PFSK-1 (cell line): ENCODE results near the gene ZNF775.

Experiments used
- FOXP2 ChIP-seq: optimal IDR thresholded peaks from 2 replicates; pipeline ENCODE3; 2011; ENCODE audit warnings: borderline replicate concordance, control low read depth, inconsistent platforms; ENCODE audit not compliant: insufficient read depth; ENCODE audit errors: extremely low read length, extremely low read depth
- POLR2AphosphoS5 ChIP-seq: IDR thresholded peaks from 2 replicates; pipeline ENCODE4 v1.6.1; 2012; ENCODE audit warnings: low read depth, mild to moderate bottlenecking, control low read depth, low read length, moderate library complexity
- SIN3A ChIP-seq: IDR thresholded peaks from 2 replicates; pipeline ENCODE4 v1.6.1; 2012; ENCODE audit warnings: mild to moderate bottlenecking, low read length, moderate library complexity, borderline replicate concordance; ENCODE audit not compliant: insufficient read depth
- TAF1 ChIP-seq: IDR thresholded peaks from 2 replicates; pipeline ENCODE4 v1.6.1; 2012; ENCODE audit warnings: low read length, control low read depth, borderline replicate concordance; ENCODE audit not compliant: insufficient read depth
- TF ChIP-seq, protein P1 (sequence below), 2 experiments: IDR thresholded peaks; 2 replicates each; pipeline versions ENCODE4 v1.6.1 to v1.8.0; 2011 to 2012; ENCODE audit warnings: low read depth in 2 of 2, low read length in 2 of 2, control low read depth in 1 of 2, inconsistent platforms in 1 of 2, mild to moderate bottlenecking in 1 of 2, moderate library complexity in 1 of 2; ENCODE audit not compliant: insufficient read depth in 1 of 2

The ZNF775 gene

DNA sequence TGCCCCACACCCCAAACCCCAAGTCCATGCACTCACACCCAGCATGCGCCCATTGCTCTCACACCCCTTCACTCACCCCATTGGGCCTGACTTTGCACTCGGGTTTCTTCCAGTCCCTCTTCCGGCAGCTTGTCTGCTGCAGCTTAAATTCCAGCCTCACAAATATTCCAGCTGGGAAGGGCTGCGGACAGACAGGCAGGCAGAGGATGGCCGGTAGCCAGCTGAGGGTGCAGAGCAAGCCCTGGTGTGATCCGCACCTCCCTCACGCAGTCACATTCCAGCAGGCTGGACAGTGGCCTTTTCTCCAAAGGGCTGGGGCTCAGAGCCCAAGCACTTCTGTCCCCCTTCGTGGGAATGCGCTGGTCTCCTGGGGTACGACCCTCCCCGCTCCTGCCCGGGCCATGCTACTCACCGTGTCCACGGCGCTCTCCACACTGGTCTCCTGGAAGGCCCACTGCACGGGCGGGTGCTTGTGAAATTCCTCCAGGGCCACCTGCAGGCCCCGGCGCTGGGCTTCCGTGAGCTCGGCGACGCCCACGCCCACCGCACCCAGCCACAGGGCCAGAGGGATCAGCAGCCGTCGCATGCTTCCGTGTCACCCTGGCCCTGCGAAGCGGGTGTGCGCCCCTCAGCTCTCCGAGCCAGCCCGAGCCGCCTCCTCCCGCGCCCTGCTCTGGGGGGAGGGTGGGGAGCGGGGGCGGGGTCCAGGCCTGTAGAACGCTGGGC is 38.9 kb upstream of the ZNF775 start:
- TF ChIP-seq POLR2AphosphoS5 (no peak), TAF1 (no peak), FOXP2 (no peak)

DNA sequence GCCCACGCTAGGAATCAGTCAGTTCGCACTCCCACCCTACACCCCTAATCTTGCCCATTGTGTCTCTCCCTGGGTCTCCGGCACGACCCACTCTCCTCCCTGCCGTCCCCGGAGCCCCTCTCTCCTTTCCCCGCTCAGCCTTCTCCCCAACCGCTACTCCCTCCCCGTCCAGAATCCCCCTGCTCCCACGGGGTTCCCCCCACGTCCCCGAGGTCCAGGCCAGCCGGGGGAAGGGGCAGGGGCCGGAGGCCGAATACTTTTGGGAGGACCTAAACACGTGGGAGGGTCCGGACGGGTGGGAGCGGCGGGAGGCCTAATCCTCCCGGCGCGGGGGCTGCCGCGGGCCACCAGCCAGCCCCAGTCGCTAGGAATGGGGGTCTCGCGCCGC is 38.3 kb upstream of the ZNF775 start:
- no peak for TF ChIP-seq TAF1
- TF ChIP-seq POLR2AphosphoS5, result no peak
- TF ChIP-seq, protein P1, sequence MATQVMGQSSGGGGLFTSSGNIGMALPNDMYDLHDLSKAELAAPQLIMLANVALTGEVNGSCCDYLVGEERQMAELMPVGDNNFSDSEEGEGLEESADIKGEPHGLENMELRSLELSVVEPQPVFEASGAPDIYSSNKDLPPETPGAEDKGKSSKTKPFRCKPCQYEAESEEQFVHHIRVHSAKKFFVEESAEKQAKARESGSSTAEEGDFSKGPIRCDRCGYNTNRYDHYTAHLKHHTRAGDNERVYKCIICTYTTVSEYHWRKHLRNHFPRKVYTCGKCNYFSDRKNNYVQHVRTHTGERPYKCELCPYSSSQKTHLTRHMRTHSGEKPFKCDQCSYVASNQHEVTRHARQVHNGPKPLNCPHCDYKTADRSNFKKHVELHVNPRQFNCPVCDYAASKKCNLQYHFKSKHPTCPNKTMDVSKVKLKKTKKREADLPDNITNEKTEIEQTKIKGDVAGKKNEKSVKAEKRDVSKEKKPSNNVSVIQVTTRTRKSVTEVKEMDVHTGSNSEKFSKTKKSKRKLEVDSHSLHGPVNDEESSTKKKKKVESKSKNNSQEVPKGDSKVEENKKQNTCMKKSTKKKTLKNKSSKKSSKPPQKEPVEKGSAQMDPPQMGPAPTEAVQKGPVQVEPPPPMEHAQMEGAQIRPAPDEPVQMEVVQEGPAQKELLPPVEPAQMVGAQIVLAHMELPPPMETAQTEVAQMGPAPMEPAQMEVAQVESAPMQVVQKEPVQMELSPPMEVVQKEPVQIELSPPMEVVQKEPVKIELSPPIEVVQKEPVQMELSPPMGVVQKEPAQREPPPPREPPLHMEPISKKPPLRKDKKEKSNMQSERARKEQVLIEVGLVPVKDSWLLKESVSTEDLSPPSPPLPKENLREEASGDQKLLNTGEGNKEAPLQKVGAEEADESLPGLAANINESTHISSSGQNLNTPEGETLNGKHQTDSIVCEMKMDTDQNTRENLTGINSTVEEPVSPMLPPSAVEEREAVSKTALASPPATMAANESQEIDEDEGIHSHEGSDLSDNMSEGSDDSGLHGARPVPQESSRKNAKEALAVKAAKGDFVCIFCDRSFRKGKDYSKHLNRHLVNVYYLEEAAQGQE (IDR thresholded peaks at IDR 0.05; ENCODE audit: insufficient read depth in 1 of 2, low read depth in 2 of 2, low read length in 2 of 2), result no peak
- TF ChIP-seq SIN3A, result no peak
- TF ChIP-seq FOXP2, result no peak

DNA sequence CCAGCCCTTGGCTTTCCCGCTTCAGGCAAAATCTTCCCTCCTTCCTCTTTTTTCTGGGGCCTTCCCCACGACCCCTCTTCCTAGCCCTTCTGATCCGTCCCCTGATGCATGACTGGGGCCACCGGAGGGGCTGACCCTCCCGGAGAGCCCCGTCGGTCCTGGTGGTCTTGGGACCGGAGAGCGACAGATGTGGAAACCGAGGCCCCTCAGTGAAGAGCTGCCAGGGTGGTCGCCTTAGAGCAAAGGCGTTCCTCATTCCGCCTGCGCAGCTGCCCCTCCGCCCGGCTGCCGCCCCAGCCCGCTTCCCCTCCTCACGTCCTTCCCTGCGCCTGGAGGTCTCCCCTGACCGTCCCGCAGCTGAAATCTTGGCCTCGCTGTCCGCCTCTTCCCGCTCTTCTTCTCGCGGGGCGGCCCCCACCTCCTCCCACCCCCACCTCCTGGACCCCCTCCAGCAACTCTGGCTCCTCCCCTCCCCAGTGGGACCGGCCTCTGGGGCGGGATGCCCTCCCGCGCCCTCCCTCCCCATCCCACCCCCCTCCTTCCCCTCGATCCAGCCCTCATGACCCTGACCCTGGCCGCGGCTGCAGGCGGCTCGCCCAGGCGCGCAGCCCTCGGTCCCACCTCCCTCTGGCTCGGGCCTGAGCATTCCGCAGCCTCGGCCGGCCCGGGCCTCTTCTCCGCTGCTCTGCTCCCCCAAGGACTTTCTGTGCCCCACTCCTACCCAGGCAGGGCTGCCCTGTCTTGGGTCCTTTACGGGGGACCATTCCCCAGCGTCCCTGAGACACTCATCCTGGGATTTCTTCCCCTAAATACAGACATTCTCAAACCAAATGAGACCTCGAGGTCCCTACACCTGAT is 37.6 kb upstream of the ZNF775 start, which contains the start of gene RARRES2:
TSS of gene RARRES2 (minus strand) at position 367 of the 858 bp plus-strand sequence. CDS start 1,020 bp downstream, outside the sequence.
- TF ChIP-seq TAF1 (no peak), SIN3A (no peak), POLR2AphosphoS5 (no peak), FOXP2 (no peak)
- TF ChIP-seq, protein P1 (IDR thresholded peaks at IDR 0.05; ENCODE audit: insufficient read depth in 1 of 2, low read depth in 2 of 2, low read length in 2 of 2), result no peak

DNA sequence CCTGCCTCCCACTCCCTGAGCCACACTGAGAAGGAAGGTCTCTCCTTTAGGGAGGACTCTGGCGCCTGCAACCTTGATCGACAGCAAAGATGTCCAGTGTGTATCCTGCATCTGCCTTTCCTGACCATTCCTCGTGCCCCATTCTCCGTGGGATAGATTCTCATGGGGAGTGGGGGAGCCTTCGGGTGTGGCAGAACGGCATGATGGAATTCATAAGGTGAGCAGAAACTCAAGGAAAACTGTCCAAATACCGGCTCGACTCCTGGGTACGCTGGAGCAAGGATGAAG is 37.1 kb upstream of the ZNF775 start:
- TF ChIP-seq, protein P1 (IDR thresholded peaks at IDR 0.05; ENCODE audit: insufficient read depth in 1 of 2, low read depth in 2 of 2, low read length in 2 of 2), result no peak
- TF ChIP-seq FOXP2 (no peak), SIN3A (no peak), TAF1 (no peak)

GRCh38 chr7:150343225-150343624 is 35.9 kb upstream of the ZNF775 start:
- TF ChIP-seq FOXP2 (no peak), SIN3A (no peak), TAF1 (no peak), POLR2AphosphoS5 (no peak)
- TF ChIP-seq, protein P1 (IDR thresholded peaks at IDR 0.05; ENCODE audit: insufficient read depth in 1 of 2, low read depth in 2 of 2, low read length in 2 of 2), result no peak
